Activated CD8-positive, alpha-beta T cell treated with anti-CD3 and anti-CD28 coated beads for 36 hours (primary cell): ENCODE measurements around the gene WLS. TPM values are rescaled to one million over a fixed set of nuclear protein-coding genes. Genes with fewer than 3 reads are reported as not detected.

ENCODE experiments used
- ATAC-seq: fragments of 200-7000 bp; cut with Tn5 transposase; one replicate; pipeline ENCODE4 v1.10.0; 2021; ENCODE audit warnings: mild to moderate bottlenecking, moderate library complexity
- CTCF ChIA-PET: fragments of 350-600 bp; sonication (Branson Sonifier 250); formaldehyde crosslinking; loops from one replicate; lab custom pipeline; 2021; ENCODE audit warnings: antibody characterized with exemption; lab: Charles Lee
- POLR2A ChIA-PET: fragments of 350-600 bp; sonication (Branson Sonifier 250); formaldehyde crosslinking; loops from one replicate; lab custom pipeline; 2021; ENCODE audit warnings: antibody characterized with exemption; lab: Charles Lee
- DNase-seq: peaks from one replicate; pipeline ENCODE4 v3.0.0-alpha.2; 2020
- H3K27ac Mint-ChIP-seq: one replicate; pipeline ENCODE4 v1.8.0; 2021; ENCODE audit warnings: mild to moderate bottlenecking, mixed read lengths
- H3K27me3 Mint-ChIP-seq: one replicate; pipeline ENCODE4 v1.8.0; 2021; ENCODE audit warnings: mixed read lengths
- H3K36me3 Mint-ChIP-seq: one replicate; pipeline ENCODE4 v1.8.0; 2021; ENCODE audit warnings: low read depth, mixed read lengths
- H3K4me1 Mint-ChIP-seq: one replicate; pipeline ENCODE4 v1.8.0; 2021; ENCODE audit warnings: low read depth, mixed read lengths
- H3K4me3 Mint-ChIP-seq: one replicate; pipeline ENCODE4 v1.8.0; 2021; ENCODE audit warnings: mild to moderate bottlenecking, moderate library complexity, mixed read lengths
- H3K9me3 Mint-ChIP-seq: one replicate; pipeline ENCODE4 v1.8.0; 2021; ENCODE audit warnings: mixed read lengths
- CTCF ChIP-seq: fragments of 200-600 bp; IDR thresholded peaks from one replicate; pipeline ENCODE4 v1.8.0; 2022; ENCODE audit warnings: antibody characterized with exemption, mild to moderate bottlenecking
- intact Hi-C: fragments of 100-400 bp; cut with micrococcal nuclease; formaldehyde crosslinking; loops from one replicate; pipeline ENCODE4 v1.10.0; 2022
- total RNA-seq, 2 experiments: library from RNA; stranded (reverse); gene quantifications; one replicate each; pipeline ENCODE4 v1.2.3, GENCODE V29; 2021

The WLS gene
- total RNA-seq, 2 experiments from 2014 or later, result not detected

DNA sequence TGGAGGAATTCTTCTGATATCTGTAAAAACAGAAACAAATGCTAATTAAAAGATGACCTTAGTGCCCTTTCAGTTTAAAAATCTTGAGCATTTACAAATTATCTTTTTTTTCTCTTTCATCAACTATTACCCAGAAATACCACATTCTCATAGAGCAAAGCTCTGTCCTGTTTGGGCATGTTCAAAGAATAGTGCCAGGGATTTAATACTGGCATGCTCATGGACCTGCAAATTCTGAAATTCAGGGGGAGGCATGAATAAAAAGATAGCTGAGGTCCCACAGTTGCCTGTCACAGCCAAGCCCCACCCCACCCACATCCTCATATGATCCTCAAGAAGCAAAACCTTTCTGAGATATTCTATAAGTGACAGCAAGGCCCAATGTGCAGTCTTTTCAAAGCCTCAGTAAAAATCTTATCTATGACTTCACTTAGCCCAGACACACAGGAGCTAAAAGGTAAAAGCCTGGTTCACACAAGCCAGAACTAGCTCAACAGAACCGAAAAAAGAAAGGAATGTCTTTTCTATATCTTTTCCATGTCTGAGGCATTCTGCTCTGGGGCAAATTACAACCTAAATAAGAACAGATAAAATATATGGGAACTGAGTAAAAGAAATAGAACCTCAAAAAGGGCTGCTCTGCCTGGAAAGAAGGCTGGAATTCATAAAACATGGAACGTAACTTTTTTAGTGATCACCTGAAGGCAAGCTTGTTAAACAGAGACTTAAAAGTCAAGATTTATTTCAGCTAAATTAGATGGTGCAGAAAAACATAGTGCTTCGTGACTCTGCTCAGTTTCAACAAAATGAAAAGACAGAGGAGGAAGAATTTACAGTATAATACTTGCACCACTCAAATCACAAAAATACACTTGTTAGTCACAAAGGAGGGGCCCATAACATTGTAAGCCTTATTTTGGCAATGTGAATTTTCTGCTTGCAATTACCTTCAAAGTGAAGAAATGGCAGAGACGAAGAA lies 11.0 kb downstream of the WLS start:
- ChIA-PET POLR2A (no interaction called here), CTCF (no interaction called here)
- Mint-ChIP-seq H3K4me1 (no peaks in the 10 kb centered on the region), H3K27me3 (peaks cover 4% of the 10 kb centered on the region), H3K9me3 (no peaks in the 10 kb centered on the region), H3K27ac (no peak overlapping the region), H3K36me3 (no peaks in the 10 kb centered on the region), H3K4me3 (no peak overlapping the region)
- DNase-seq, result no peak
- TF ChIP-seq CTCF, result no peak
- intact Hi-C loops, result no loop called here
- no peak for ATAC-seq

DNA sequence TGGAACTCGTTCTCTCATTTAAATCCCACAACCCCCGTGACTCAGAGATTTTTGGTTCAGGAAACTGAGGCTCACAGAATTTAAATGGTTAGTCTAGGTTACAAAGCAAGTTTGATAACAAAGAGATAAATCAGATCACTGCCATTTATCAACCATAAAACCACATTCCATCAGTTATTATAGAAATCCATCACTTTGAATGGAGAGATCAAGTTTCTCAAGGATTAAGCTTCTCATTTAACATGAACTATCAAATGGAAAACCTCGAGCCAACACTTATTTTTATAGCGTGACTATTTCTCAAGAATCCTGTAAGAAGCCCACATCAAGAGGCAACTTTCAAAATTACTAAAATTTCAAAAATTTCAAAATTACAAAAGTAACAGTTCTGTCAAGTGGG lies 11.9 kb downstream of the WLS start:
- Mint-ChIP-seq H3K27me3 (peaks cover 1% of the 10 kb centered on the region), H3K9me3 (no peaks in the 10 kb centered on the region), H3K4me3 (no peak overlapping the region), H3K36me3 (no peaks in the 10 kb centered on the region), H3K27ac (no peak overlapping the region), H3K4me1 (no peaks in the 10 kb centered on the region)
- ATAC-seq (no peak), DNase-seq (no peak)
- ChIA-PET CTCF (no interaction called here), POLR2A (no interaction called here)
- intact Hi-C loops, result no loop called here
- no peak for TF ChIP-seq CTCF

- ATAC-seq (no peak), DNase-seq (no peak)
- no peak overlapping the region for H3K27ac Mint-ChIP-seq
- H3K4me3 Mint-ChIP-seq, result no peak overlapping the region
- POLR2A ChIA-PET, result no interaction called here
- no peaks in the 10 kb centered on the region for H3K4me1 Mint-ChIP-seq
- no peaks in the 10 kb centered on the region for H3K9me3 Mint-ChIP-seq
- H3K27me3 Mint-ChIP-seq, result no peaks in the 10 kb centered on the region
- intact Hi-C loops, result no loop called here
- CTCF ChIA-PET, result no interaction called here
- H3K36me3 Mint-ChIP-seq, result no peaks in the 10 kb centered on the region
- no peak for TF ChIP-seq CTCF
These were observed 13.8 kb downstream of the WLS start for GRCh38 chr1:68218490-68218889.

DNA sequence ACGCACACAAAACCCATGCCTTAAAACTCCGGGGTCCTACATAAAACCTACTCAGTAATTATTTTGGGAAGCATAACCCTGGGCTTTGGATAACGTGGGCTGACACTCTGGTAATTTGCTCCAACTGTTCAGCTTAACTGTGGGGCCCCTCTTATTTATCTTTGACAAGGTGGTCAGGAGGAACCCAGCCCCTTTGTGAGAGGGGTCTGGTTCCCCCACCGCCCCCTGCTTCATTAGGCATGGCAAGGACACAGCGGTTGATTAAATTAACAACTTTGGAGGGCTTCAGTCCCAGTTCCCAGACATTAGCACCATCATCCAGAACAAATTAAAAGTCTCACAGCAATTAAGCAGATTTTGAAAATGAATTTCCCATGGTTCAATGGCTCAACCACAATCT lies 14.7 kb downstream of the WLS start:
- H3K4me1 Mint-ChIP-seq, result no peaks in the 10 kb centered on the region
- H3K9me3 Mint-ChIP-seq, result no peaks in the 10 kb centered on the region
- H3K4me3 Mint-ChIP-seq, result no peak overlapping the region
- ATAC-seq, result no peak
- intact Hi-C loops, result no loop called here
- DNase-seq, result no peak
- no peak for TF ChIP-seq CTCF
- POLR2A ChIA-PET, result no interaction called here
- H3K27ac Mint-ChIP-seq, result no peak overlapping the region
- H3K36me3 Mint-ChIP-seq, result no peaks in the 10 kb centered on the region
- CTCF ChIA-PET, result no interaction called here
- no peaks in the 10 kb centered on the region for H3K27me3 Mint-ChIP-seq

- no peak for DNase-seq
- intact Hi-C loops, result no loop called here
- Mint-ChIP-seq H3K4me3 (no peak overlapping the region), H3K9me3 (no peaks in the 10 kb centered on the region), H3K27ac (no peak overlapping the region), H3K36me3 (no peaks in the 10 kb centered on the region), H3K4me1 (no peaks in the 10 kb centered on the region), H3K27me3 (no peaks in the 10 kb centered on the region)
- ATAC-seq, result no peak
- POLR2A ChIA-PET, result no interaction called here
- CTCF ChIA-PET, result no interaction called here
- no peak for TF ChIP-seq CTCF
These were observed 15.2 kb downstream of the WLS start for GRCh38 chr1:68217060-68217554.
